H1 (cell line): ENCODE data around the gene C1orf21. TPM values are rescaled to one million over a fixed set of nuclear protein-coding genes. Genes with fewer than 3 reads are reported as not detected.

ENCODE experiments used
- ASH2L ChIP-seq: fragments of 200-600, 300-600 bp; sonication (generic); IDR thresholded peaks from one replicate; pipeline ENCODE4 v1.7.1; 2017; ENCODE audit warnings: low read length
- CHD2 ChIP-seq: IDR thresholded peaks from 2 replicates; pipeline ENCODE4 v1.6.1; 2012; ENCODE audit warnings: low read length, improper control_type of control experiment
- EZH2 ChIP-seq: fragments of 200-600 bp; sonication (generic); IDR thresholded peaks from 2 replicates; pipeline ENCODE4 v1.7.1; 2012; ENCODE audit warnings: low read depth, mild to moderate bottlenecking, moderate library complexity, low read length, inconsistent platforms; ENCODE audit not compliant: severe bottlenecking
- SP1 ChIP-seq: IDR thresholded peaks from 2 replicates; pipeline ENCODE4 v1.6.1; 2011; ENCODE audit warnings: low read depth, low read length
- TAF7 ChIP-seq: optimal IDR thresholded peaks from 2 replicates; pipeline ENCODE3; 2011; ENCODE audit warnings: low read depth, mild to moderate bottlenecking, inconsistent platforms, low read length, moderate library complexity, borderline replicate concordance
- TBP ChIP-seq: IDR thresholded peaks from 2 replicates; pipeline ENCODE4 v1.6.1; 2011; ENCODE audit warnings: low read depth, low read length, improper control_type of control experiment
- polyA plus RNA-seq, 7 experiments: library from polyadenylated mRNA; depleted of rRNA in 3 of 7; stranded (reverse) in 5 of 7; unstranded in 2 of 7; fragments of >200 nt in 5 of 7; fragments of 200-250 nt in 2 of 7; gene quantifications; 1 replicate in 5 of 7; 2 replicates in 1 of 7; 4 replicates in 1 of 7; pipeline versions ENCODE4 v1.2.1 to v1.2.3, GENCODE V29; 2011 to 2013; ENCODE audit warnings: missing spikeins in 2 of 7, mixed read lengths in 2 of 7
- total RNA-seq: library from RNA; stranded (reverse); fragmentation: NEBNext Ultra II Directional; extraction: Animal tissue kit (Norgen Biotek cat#: 25700); gene quantifications from 2 replicates; pipeline ENCODE4 v1.2.1, GENCODE V29; 2021
- TF ChIP-seq, protein P1 (sequence below): IDR thresholded peaks from 2 replicates; pipeline ENCODE4 v1.6.1; 2012; ENCODE audit warnings: inconsistent platforms

Gene C1orf21
- total and polyA plus RNA-seq, 2 of the 8 experiments (the other 6 are each of a cell fraction or from before 2014, with no cell fraction given) = 16.6 to 51.0 TPM

DNA sequence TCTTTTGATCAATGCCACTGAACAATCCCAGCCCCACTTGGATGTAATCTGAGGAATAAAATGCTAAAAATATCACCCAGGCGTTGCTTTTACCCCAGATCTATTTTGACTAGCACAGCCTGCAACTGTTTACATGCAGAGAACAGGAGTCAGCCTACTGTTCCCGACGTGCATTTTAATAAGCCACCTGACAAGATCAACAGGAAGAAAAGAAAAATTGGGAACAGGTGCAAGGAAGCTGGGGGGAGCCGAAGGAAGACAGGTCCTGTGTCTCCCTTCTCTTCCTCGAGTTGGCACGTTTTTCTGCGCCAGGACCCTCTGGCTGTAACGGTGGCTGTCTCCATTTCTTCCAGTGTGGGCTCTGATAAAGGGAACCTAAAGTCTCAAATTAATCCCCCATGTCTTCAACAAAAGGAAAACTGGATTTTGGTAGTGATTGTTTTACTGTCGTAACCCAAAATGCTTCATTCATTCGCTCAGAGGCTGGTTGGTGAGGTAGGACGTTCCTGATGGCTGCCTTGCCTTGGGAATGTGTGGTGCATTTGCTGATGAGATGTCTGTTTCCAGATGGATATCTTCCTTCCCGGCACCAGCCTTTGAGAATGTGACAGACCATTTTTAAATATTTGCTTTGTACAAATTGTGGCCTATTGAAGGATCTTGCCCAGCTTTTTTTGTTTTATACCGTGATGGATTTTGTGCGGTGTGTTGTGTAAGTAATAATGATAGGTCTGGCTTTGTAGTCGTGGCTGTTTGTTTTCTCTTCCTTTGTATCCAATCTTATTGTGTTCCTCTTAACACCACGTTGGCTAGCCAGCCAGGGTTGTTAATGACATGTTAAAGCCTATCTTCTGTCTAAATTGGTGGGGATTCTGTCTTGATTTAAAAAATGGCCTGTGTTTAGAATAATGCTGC lies 117.5 kb downstream of the C1orf21 start (continued):
- TF ChIP-seq, protein P1, sequence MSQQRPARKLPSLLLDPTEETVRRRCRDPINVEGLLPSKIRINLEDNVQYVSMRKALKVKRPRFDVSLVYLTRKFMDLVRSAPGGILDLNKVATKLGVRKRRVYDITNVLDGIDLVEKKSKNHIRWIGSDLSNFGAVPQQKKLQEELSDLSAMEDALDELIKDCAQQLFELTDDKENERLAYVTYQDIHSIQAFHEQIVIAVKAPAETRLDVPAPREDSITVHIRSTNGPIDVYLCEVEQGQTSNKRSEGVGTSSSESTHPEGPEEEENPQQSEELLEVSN = no peak
- TF ChIP-seq TAF7 (no peak), EZH2 (no peak), ASH2L (no peak), CHD2 (no peak), TBP (no peak), SP1 (no peak)
